NCI-H2227 (cell line): ENCODE measurements around the gene TNNT3.

Experiments
- DNase-seq: peaks from one replicate; lab custom pipeline; 2025; ENCODE audit not compliant: unreplicated experiment; lab: John Stamatoyannopoulos, UW

Gene TNNT3

DNA sequence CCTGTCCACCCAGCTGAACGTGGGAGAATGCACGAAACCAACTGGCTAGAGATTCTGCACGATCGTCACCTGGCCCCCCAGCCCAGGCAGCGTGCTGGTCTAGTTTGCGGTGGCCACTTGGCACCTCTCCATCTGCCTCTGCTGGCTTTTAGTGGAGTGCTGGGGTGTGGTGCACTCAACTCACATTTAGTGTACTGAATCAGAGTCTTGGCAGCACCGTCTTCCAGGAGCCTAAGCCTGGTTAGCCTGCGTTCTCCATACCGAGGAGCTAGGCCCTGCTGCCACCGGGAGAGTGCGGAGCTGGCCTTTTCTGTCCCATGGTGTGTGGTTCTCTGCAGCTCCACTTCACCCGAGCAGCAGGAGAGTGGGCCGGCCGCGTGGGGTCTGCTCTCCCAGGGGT lies 30.4 kb downstream of the TNNT3 start:
- no peak for DNase-seq

DNA sequence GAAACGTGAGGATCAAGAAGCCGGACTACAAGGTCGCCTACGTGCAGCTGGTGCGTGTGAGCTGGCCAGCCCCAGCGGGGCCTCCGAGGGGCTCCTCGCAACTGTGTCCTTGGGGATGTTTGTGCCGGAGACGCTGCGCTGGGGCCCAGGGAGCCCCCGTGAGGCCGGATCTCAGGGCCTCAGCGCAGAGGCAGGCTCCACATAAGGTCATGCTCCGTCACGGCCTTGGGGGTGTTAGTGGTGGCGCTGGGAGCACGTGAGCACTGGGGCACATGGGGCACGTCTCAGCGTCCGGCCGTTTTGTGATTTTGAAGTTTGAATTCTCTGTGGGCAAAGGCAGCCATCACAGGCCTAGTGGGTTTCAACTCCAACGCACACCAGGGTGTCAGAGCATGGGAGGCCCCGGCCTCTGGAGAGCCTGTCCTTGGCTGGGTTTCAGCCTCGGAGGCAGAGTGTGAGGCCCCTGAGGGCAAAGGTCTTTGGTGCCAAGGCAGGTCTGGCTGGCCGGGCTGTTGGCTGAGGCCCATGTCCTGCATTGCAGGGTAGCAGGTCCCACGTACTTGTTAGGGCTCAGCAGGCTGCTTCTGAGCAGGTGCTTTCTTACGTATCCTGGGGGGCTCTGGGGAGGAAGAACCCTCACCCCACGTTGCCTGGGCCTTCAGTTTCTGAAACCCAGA lies 33.4 kb downstream of the TNNT3 start:
- no peak for DNase-seq

DNA sequence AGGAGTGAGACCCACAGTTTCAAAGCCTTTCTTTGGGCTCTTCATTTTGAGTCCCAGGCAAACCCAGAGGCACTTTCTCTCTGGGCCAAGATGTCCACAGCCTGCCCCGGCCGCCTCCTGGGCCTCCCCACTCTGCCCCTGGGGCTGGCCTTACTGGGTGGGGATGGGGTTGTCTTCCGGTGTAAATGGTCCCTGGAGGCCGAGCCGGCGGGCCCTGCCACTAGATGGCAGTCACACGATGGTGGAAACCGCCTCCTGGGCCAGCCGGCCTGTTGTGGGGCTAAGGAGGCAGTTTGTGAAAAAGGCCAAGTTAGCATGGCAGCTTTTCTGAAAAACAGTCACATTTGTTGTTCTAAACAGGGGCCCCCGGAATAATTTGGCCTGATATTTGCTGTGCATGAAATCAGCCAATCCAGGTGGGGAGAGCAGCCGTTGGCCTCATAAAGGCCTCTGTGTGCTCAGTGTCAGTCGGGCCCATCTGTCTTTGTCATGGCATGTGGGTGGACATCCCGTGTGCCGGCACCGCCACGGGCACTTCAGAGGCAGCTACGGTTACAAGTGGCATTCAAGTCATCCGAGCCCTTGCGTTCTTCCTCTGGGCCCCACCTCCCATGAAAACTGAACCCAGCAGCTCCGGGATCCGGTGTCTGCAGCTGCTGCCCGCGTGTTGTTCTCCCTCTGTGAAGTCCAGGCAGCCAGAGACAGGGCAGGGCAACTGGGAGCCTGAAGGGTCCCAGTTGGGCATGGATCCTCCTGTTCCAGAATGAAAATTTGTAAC lies 34.2 kb downstream of the TNNT3 start:
- DNase-seq, result no peak

DNA sequence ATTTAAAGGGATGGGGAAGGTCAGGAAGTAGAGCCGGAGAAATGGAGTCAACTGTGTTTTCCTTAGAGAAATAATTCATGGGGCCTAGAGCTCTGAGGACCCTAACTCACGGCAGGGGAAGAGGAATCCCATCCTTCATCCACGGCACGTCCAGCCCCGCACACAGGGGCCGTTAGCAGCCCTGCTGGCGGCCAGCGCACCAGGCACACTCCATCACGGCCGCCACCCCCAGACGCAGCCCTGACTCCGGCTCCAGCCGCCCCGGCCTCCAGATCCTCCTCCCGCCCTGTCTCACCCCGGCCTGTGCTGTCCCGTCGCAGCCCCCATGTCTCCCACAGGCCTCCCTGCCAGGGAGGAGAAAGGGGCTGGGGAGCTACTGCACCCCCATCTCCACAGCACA lies 38.9 kb downstream of the TNNT3 start:
- no peak for DNase-seq

DNA sequence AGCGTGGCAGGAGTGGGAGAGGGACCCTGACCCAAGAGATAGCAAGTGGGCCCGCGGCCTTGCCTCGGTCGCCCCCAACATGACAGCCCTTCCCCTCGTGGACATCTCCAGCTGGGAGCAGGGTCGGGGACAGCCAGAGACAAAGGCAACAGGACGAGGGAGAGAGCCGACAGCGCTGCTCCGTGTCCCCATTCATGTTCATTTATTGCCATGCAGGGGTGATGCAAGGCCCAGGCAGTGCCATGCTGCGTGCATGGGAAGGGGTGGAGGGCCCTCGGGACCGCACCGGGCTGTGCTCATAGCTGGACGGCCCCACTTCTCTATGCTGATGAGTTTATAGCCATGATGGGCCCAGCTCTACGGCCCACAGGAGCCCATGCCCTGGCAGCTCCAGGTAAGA lies 40.3 kb downstream of the TNNT3 start:
- DNase-seq, result no peak

DNA sequence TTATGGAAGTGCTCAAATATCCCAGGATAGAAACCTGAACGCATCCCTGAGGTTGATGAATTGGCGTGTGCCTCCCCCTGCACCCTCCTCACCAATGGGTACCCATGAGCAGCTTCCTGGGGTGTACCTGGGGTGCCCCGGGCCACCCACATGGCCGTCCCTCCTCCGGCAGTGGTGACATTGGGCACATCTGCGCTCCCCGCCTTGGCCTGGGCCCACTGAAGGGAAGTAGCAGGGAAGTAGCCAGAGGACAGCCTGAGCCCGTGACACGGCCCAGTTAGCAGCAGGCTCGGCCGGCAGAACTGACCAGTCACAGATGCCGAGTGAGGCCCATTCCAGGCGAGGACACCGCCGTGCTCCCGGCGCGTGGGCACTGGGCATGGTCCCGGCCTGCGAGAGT lies 44.4 kb downstream of the TNNT3 start:
- no peak for DNase-seq

DNA sequence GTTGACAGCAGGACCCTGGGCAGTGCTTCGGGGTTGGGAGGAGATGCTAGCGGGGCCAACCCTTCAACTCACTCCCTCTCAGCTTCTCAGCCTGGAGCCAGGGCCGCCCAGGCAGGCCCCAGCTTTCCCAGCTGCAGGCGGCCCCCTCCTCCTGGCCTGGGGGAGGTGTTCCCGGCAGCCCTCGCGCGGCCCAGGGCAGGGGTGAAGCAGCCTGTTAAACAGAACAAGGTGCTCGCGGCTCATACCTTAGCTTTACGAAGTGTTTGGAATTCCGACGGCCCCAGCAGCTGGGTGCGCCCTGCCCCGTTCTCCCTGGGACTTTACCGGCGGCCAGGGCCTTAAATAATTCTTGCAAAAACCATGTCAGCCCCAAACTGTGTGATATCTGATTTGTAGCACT lies 44.8 kb downstream of the TNNT3 start:
- no peak for DNase-seq

DNA sequence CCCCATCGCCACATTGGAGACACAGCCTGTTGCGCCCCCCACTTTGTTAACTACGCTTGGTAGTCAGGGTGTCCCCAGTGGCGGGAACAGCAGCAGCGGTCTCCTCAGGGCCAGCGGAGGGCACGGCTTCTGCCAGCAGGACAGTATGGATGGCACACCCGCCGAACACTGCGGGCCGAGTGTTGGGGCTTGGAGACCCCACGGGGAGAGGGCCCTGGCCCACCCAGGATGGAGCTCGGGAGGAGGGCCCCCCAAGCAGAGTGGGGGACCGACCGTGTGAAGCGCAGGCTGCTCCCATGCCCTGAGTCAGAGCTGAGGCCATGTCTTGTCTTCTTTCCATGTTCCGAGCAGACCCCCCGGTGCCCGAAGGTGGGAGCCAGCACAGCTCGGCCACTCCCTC lies 45.5 kb downstream of the TNNT3 start:
- DNase-seq, result no peak

DNA sequence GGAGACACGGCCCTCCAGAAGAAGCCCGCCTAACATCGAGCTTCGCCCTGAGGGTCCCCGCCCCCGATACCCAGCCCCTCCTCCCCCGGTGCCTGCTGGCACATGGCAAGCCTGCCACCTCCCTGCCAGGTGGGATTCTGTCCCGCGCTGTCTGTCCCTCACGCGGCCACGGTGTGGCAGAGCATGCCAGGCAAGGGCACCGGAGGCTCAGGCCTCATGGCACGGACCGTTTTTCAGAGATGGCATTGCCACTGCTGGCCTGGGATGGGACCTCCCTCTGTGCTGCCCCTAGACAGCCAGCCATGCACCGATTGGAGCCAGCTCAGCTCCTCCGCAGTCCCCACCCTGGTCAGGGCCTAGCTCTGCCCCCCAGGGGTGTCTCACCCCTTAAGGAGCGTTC lies 47.0 kb downstream of the TNNT3 start:
- no peak for DNase-seq

DNA sequence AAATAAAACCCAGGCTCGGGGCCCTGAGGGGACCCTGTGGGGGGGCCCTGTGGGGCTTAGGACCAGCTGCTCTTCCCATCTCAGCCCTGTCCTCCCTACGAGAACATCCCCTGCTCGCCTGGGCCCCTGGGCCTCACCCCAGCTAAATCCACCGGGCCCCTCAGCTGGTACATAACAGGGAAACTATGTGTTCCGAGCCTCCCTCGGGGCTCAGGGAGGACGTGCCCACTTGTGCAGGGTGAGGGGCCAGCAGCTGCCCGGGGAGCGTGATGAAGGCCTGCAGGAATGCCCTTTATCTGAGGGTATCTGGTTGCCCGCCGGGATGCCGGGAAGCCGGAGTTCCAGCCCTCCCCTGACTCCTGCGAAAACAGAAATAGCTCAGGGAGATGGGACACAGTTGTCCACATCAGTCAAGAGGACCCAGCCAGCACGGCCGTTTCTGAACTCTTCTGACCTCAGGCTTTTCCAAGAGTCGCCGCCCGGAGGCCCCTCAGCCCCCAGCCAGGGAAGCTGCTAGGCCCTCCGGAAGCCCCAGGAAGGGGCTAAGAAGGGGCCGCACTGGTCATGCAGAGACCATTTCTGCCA lies 48.2 kb downstream of the TNNT3 start:
- no peak for DNase-seq

DNA sequence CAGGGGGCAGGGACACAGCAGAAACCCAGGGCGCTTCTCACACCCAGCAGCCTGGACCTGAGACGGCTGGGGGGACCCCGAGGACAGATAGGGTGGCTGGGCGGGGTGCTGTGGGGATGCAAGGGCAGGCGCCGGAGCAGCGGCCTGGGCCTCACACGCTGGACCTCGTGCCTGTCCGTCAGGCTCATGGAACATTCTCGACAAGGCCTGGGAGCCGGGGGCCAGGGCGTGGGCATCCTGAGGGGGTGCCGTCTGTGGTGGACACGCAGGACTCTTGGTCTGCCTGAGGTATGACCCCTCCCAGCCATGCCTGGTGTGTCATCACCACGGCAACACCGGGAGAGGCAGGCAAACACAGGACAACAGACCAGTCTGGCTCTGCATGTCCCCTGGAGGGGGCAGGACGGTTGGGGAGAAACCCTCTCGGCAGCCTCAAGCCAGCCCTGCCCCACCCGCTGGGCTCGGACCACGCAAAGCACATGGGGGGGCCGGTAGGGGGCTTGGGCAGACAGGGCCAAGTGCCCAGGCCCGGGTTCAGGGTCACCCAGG lies 49.0 kb downstream of the TNNT3 start:
- DNase-seq, result no peak

DNA sequence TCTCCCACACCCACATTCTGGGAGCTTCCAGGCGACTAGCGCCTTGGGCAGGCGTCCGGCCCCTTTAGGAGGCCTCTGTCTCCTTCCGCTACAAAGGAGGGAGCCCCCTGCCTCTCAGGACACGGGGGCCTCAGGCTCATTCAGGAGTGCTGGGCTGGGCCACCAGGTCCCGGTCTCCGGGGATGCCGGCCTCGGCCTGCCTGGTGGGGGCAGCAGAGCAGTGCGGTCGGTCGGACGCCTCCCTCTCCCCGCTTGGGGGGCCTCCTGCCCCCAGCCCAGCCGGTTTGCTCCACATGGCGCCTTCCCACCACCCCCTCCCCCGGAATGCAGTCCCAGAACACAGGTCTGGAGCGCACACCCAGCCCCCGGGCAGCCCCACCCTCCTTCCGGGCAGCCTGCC lies 49.5 kb downstream of the TNNT3 start:
- DNase-seq, result no peak

DNA sequence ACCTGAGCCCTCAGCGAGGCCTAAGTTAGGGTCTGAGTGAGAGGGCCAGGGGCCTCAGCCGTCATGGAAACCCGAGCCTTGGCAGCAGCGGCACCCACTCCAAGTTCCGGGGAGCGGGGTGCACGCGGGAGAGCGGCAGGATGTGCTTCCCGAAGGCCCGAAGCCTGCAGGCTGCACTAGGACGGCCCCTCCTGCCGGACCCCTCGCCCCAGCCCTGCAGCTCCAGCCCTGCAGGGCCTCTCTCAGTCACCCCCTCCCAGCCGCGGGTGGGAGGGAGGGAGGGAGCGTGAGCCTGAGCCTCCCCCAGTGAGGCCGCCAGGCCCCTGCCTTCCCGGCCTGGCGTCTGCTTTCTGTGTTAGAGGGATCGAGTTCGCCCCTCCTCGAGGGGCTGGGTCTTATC lies 50.3 kb downstream of the TNNT3 start:
- DNase-seq, result no peak

DNA sequence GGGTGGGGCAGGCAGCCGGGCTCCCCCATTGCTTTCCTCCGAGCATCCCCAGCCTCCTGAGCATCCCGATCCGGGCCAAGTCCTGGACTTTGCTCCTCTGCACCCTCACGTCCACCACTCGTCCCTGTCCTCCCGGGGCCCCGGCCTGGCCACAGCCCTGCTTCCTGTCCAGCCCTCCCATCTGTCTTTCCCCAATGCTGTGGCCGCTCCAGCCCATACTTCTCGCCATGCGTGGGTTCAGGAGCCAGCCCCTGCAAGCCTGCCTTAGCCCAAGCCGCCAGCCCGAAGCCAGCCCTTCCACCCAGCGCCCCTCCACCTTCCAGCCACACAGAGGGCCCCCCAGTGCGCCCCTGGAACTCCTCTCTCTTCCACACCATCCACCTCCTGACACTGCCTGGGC lies 51.5 kb downstream of the TNNT3 start:
- no peak for DNase-seq

DNA sequence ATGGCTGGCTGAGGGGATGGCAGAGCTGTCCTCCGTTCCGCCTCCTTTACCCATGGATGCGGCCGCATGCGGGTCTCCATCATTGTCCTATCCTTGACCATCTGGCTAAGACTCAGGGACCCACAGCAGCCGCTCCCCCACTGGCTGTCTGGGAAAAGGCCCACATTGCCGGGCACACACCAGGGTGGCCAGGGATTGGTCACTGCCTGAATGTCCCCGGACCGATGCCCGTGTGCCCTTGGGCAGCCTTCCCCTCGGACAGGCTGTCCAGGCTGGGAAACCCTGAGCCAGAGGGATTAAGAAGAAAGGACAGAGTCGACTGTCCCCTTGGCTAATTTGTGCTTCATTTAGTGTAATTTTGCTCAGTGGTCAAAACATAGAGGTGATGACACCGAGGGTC lies 55.7 kb downstream of the TNNT3 start:
- no peak for DNase-seq

DNA sequence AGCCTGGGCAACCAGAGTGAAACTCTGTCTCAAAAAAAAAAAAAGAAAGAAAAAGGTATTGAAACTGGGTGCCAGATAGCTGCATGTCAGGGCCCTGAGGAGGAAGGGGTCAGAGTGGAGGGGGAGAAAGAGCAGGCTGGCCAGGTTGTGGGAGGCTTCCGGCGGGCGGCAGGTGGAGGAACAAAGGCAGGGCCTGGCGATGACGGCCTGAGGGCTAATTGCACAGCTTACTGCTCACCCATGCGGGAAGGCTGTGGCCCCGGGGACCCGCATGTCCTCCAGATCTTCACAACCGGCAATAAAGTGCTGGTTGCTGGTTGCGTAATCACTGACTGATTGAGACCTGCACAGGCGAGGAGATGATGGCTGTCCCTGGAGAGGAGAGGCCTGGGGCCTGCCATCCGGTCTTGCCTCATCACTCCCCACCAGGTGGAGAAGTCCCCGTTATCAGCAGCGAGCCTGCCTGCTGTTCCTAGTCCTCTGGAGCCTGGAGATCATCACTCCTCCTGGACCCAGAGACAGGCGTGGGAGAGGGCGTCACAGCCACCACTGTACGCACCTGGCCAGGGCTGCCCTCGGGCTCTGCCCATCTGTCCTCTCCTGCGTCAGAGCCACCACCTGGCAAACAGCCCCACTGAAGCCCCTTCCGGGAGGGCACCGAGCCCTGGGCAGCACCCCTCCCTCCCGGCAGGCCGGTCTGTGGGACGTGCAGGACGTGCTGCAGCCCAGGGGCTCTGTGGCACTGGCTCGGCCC lies 59.4 kb downstream of the TNNT3 start:
- no peak for DNase-seq

DNA sequence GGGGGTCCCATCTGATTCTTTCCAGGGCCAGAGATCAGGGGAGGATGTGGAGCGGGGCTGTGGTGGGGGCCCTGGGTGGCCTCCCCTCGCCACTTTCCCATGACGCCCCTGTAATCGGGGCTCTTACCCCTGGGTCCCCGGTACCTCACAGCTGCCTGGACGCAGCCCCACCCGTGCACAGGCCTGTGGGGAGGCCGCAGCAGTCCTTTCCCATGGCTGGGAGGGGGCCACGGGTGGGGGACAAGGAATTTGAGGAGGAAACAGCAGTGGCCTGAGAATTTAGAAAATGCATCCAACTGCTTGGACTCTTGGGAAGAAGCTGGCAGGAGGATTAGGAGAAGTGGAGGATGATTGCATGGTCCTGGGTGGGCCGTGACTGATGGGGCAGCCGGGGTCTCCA lies 60.1 kb downstream of the TNNT3 start:
- DNase-seq, result no peak

DNA sequence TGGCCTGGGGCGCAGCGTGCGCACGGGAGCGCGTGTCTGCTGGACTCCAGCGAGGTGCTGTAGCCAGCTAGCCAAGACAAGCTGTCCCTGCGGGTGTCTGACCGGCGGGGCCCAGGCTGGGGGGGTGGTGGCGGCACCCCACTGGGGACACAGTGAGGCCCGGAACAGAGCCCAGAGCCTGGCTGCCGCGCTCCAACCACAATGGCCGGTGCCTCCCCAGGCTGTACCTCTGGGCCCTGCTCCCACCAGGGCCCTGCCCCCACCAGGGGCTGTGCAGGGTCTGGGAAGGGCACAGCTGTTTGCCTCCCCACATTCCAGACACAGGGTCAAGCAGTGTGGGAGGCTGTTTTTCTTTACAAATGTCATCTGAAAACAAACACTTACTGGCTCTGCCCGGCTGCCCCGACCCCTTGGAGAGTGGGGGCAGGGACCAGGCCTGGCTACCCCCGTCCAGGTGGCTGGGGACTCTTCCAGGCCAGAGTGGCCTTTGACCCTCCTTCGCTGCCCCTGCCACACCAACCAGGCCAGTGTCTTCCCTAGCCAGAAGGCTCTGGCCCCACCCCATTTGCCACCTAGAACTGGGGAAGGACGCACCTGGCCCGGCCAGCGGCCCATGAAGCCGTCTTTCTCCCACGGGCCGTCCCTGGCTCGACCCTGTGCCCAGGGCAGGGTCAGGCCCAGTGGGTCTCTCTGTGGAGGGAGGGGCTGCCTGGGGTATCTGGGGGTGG lies 63.5 kb downstream of the TNNT3 start:
- no peak for DNase-seq

DNA sequence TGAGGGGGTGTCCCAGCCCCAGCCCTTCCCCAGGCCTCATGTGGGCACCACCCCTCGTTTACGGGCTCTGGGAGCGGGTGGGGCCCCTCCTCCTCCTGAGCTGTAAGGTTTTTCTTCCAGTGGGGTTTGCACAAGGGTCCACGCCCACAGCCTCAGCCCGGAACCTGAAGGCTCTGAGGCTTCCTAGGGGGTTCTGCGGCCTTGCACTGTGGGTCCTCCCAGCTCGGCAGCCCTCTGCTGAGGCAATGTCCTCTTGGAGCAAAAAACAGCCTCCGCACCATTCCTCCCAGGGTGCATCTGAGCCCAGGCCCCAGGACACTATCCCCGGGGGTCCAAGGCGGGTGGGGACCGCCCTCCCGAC lies 64.1 kb downstream of the TNNT3 start:
- no peak for DNase-seq

DNA sequence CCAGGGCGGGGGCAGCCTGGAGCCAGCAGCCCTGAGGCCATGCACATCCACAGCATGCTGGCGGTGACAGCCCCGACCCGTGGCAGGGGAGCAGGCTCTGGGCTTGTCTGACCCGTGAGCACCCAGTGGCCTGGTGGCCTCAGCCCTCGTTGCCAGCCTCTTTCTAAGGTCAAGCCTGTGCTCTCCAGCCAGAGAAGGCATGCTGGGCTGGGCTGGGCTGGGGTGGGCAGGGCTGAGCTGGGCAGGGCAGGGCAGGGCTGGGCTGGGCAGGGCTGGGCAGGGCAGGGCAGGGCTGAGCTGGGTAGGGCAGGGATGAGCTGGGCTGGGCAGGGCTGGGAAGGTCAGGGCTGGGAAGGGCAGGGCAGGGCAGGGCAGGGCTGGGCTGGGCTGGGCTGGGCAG lies 67.5 kb downstream of the TNNT3 start:
- no peak for DNase-seq

DNA sequence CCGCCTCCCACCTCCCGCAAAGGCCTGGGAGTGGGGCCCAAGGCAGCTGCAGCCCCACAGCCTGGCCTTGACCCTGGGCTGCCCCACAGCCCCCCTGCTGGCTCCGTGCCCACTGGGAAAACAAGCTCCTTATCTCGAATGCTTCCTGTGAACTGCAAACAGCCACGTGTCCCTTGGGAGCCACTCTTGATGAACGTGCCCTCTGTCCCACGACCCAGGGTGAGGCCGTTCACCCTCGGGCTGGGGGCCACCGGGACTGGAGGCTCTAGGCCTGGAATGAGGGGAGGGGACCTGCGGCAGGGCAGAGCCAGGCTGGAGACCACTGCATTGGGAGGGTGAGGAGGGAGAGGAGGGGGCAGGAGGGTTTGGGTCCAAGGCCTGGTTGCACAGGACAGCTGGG lies 68.7 kb downstream of the TNNT3 start:
- no peak for DNase-seq
